ENCODE measurements around the gene PLXNA4.

The PLXNA4 gene

GRCh38 chr7:132220060-132220459, 356.2 kb downstream of the PLXNA4 start:
- no peak overlapping the region for H3K4me3 ChIP-seq (ENCODE audit: low read depth, low read length)
- TF ChIP-seq, protein P1, sequence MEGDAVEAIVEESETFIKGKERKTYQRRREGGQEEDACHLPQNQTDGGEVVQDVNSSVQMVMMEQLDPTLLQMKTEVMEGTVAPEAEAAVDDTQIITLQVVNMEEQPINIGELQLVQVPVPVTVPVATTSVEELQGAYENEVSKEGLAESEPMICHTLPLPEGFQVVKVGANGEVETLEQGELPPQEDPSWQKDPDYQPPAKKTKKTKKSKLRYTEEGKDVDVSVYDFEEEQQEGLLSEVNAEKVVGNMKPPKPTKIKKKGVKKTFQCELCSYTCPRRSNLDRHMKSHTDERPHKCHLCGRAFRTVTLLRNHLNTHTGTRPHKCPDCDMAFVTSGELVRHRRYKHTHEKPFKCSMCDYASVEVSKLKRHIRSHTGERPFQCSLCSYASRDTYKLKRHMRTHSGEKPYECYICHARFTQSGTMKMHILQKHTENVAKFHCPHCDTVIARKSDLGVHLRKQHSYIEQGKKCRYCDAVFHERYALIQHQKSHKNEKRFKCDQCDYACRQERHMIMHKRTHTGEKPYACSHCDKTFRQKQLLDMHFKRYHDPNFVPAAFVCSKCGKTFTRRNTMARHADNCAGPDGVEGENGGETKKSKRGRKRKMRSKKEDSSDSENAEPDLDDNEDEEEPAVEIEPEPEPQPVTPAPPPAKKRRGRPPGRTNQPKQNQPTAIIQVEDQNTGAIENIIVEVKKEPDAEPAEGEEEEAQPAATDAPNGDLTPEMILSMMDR (IDR thresholded peaks at IDR 0.05; ENCODE audit: low read depth, low read length, missing control alignments) = no peak
- no peak for DNase-seq (ENCODE audit: low read depth)

GRCh38 chr7:132218876-132219275, 357.4 kb downstream of the PLXNA4 start:
- H3K4me3 ChIP-seq (ENCODE audit: low read depth, low read length) = no peak overlapping the region
- TF ChIP-seq, protein P1 (IDR thresholded peaks at IDR 0.05; ENCODE audit: low read depth, low read length, missing control alignments) = no peak
- DNase-seq (ENCODE audit: low read depth) = no peak

GRCh38 chr7:132216847-132217525, 359.3 kb downstream of the PLXNA4 start:
- no peak overlapping the region for H3K4me3 ChIP-seq (ENCODE audit: low read depth, low read length)
- TF ChIP-seq, protein P1 (IDR thresholded peaks at IDR 0.05; ENCODE audit: low read depth, low read length, missing control alignments) = no peak
- no peak for DNase-seq (ENCODE audit: low read depth)

- no peak for DNase-seq (ENCODE audit: low read depth)
- TF ChIP-seq, protein P1 (IDR thresholded peaks at IDR 0.05; ENCODE audit: low read depth, low read length, missing control alignments) = no peak
- no peak overlapping the region for H3K4me3 ChIP-seq (ENCODE audit: low read depth, low read length)
Observed at GRCh38 chr7:132214452-132214851, 361.8 kb downstream of the PLXNA4 start.

- TF ChIP-seq, protein P1 (IDR thresholded peaks at IDR 0.05; ENCODE audit: low read depth, low read length, missing control alignments) = no peak
- no peak overlapping the region for H3K4me3 ChIP-seq (ENCODE audit: low read depth, low read length)
- DNase-seq (ENCODE audit: low read depth) = no peak
Observed at GRCh38 chr7:132213583-132213982, 362.7 kb downstream of the PLXNA4 start.

DNA sequence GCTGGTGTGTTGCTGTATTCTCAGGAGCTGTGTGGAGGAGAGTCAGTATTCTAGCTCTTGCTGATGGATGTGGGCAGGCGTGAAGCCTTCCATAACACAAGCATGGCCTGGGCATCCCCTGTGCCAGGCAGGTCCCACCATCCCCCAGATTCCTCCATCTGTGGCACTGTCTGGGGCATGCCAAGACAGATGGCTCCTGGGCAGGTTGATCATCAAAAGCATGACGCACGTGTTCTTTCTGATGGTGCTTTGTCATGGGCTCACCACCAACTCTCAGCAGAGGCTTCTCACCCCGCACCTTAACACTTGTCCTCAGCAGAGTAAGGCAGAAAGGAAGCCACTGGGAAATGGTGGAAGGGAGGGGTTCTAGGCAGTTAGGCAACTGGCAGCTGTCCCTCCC, 364.3 kb downstream of the PLXNA4 start:
- DNase-seq (ENCODE audit: low read depth) = no peak
- H3K4me3 ChIP-seq (ENCODE audit: low read depth, low read length) = no peak overlapping the region
- TF ChIP-seq, protein P1 (IDR thresholded peaks at IDR 0.05; ENCODE audit: low read depth, low read length, missing control alignments) = no peak

DNA sequence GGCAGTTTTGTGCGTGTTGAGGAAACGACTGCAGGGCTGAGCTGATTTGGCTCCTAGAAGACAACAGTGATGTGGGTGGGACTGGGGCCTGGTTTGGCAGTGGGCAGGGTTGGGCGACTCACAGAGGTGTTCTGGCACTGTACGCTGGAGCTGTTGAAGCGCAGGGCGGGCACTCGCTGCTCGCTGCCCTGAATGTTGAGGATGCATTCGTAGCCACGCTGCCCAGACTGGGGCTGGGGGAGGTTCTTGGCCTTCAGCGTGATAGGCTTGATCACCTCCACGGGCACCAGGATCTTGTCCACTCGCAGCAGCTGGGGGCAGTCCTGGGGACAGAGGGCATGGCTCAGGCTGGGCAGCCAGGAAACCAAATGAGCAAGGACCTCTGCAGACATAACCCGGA, 365.4 kb downstream of the PLXNA4 start:
- no peak overlapping the region for H3K4me3 ChIP-seq (ENCODE audit: low read depth, low read length)
- TF ChIP-seq, protein P1 (IDR thresholded peaks at IDR 0.05; ENCODE audit: low read depth, low read length, missing control alignments) = no peak
- no peak for DNase-seq (ENCODE audit: low read depth)
